OCI-LY7 (cell line): Measurements from ENCODE around the gene CDKAL1.

Experiments used
- CTCF ChIP-seq: fragments of 200-600 bp; sonication (generic); conservative IDR thresholded peaks from 2 replicates; pipeline ENCODE4 v1.5.1; 2014; ENCODE audit warnings: mild to moderate bottlenecking, antibody characterized with exemption, low read length, moderate library complexity, mixed read lengths
- EZH2phosphoT487 ChIP-seq: fragments of 200-600 bp; sonication (generic); IDR thresholded peaks from 2 replicates; pipeline ENCODE4 v1.6.1; 2018; ENCODE audit warnings: low read depth, borderline replicate concordance, mild to moderate bottlenecking, mixed run types, antibody characterized with exemption, low read length, moderate library complexity, mixed read lengths

- TF ChIP-seq CTCF (no peak), EZH2phosphoT487 (no peak)
Measured at GRCh38 chr6:20571261-20571660, 37.0 kb downstream of the CDKAL1 start.
